ENCODE results near the gene GPR156.
"Not testable (repeated sequence)": the region's sequence is repeated elsewhere in the genome, so short reads cannot be mapped to it uniquely, and the experiment has no call there.

Gene GPR156

DNA sequence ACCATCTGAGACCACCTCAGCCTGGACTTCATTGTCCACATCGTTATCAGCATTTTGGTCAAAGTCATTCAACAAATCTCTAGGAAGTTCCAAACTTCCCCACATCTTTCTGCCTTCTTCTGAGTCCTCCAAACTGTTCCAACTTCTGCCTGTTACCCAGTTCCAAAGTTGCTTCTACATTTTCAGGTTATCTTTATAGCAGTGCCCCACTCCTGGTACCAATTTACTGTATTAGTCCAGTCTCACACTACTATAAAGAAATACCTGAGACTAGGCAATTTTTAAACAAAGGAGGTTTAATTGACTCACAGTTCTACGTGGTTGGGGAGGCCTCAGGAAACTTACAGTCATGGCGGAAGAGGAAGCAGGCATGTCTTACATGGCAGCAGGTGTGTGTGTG lies 129.3 kb downstream of the GPR156 start:
- not testable (repeated sequence) for DNase-seq; H3K36me3 ChIP-seq (ENCODE audit: control insufficient read depth, insufficient read depth, low read length); H3K27ac ChIP-seq (ENCODE audit: insufficient read depth, low read length, poor library complexity, severe bottlenecking); H3K4me1 ChIP-seq (ENCODE audit: control insufficient read depth, insufficient read depth, low read length, poor library complexity, severe bottlenecking); H3K27me3 ChIP-seq (replicated peaks; ENCODE audit: control insufficient read depth, insufficient read depth, low read length, poor library complexity, severe bottlenecking); H3K4me3 ChIP-seq (ENCODE audit: insufficient read depth, low read depth, low read length, poor library complexity, severe bottlenecking); H3K9me3 ChIP-seq (ENCODE audit: control insufficient read depth, low read length)

DNA sequence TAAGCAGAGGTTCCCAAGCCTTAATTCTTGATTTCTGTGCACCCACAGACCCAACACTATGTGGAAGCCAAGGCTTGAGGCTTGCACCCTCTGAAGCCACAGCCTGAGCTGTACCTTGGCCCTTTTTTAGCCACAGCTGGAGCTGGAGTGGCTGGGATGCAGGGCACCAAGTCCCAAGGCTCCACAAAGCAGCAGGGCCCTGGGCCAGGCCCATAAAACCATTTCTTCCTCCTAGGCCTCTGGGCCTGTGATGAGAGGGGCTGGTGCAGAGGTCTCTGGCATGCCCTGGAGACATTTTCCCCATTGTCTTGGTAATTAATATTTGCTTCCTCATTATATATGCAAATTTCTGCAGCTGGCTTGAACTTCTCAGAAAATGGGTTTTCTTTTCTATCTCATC lies 129.9 kb downstream of the GPR156 start:
- H3K27me3 ChIP-seq (replicated peaks; ENCODE audit: control insufficient read depth, insufficient read depth, low read length, poor library complexity, severe bottlenecking), result no peaks in the 10 kb centered on the region
- H3K36me3 ChIP-seq (ENCODE audit: control insufficient read depth, insufficient read depth, low read length), result no peaks in the 10 kb centered on the region
- no peak overlapping the region for H3K4me3 ChIP-seq (ENCODE audit: insufficient read depth, low read depth, low read length, poor library complexity, severe bottlenecking)
- peaks cover 5% of the 10 kb centered on the region for H3K9me3 ChIP-seq (ENCODE audit: control insufficient read depth, low read length)
- no peaks in the 10 kb centered on the region for H3K4me1 ChIP-seq (ENCODE audit: control insufficient read depth, insufficient read depth, low read length, poor library complexity, severe bottlenecking)
- H3K27ac ChIP-seq (ENCODE audit: insufficient read depth, low read length, poor library complexity, severe bottlenecking), result no peak overlapping the region
- DNase-seq, result no peak

DNA sequence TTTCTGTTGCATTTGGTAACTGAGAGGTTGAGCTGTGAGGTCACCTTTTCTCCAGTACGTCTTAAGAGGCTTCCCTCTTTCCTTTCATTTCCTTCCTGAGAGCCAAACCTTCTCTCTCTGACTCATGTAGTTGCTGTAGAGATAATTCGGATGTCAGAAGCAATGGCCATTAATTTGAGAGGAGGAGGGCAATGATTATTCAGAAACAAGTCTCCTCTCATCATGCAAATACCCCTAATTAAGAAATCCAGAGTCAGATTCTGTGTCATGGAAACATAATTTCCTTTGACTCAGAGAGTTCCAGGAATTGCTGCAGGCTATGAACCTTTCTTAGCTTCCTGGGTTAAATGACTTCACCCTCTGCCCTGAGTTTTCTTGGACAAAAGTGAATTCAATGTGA lies 131.7 kb downstream of the GPR156 start:
- H3K36me3 ChIP-seq (ENCODE audit: control insufficient read depth, insufficient read depth, low read length), result no peaks in the 10 kb centered on the region
- no peak for DNase-seq
- H3K4me3 ChIP-seq (ENCODE audit: insufficient read depth, low read depth, low read length, poor library complexity, severe bottlenecking), result no peak overlapping the region
- no peaks in the 10 kb centered on the region for H3K4me1 ChIP-seq (ENCODE audit: control insufficient read depth, insufficient read depth, low read length, poor library complexity, severe bottlenecking)
- H3K27ac ChIP-seq (ENCODE audit: insufficient read depth, low read length, poor library complexity, severe bottlenecking), result no peak overlapping the region
- no peaks in the 10 kb centered on the region for H3K27me3 ChIP-seq (replicated peaks; ENCODE audit: control insufficient read depth, insufficient read depth, low read length, poor library complexity, severe bottlenecking)
- H3K9me3 ChIP-seq (ENCODE audit: control insufficient read depth, low read length), result peaks cover 5% of the 10 kb centered on the region

DNA sequence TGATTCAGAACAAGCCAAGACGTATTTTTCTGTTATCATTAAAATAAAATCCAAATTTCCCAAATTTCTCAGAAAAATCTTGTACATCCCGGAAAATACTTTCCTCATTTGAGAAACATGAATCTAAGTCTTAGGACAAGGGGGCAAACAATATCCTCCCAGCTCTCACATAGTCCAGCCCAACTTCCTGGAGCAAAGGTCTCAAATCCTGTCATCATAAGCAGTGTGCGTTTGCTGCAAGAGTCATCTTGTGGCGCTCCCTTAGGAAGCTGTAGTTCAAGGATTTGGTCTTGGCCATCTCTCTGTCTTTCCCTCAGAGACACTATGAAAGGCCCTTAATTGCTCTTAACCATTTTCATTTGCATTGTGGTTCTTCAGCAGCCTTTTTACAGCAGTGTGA lies 133.2 kb downstream of the GPR156 start:
- H3K27ac ChIP-seq (ENCODE audit: insufficient read depth, low read length, poor library complexity, severe bottlenecking), result no peak overlapping the region
- no peaks in the 10 kb centered on the region for H3K36me3 ChIP-seq (ENCODE audit: control insufficient read depth, insufficient read depth, low read length)
- H3K27me3 ChIP-seq (replicated peaks; ENCODE audit: control insufficient read depth, insufficient read depth, low read length, poor library complexity, severe bottlenecking), result no peaks in the 10 kb centered on the region
- peaks cover 5% of the 10 kb centered on the region for H3K9me3 ChIP-seq (ENCODE audit: control insufficient read depth, low read length)
- H3K4me3 ChIP-seq (ENCODE audit: insufficient read depth, low read depth, low read length, poor library complexity, severe bottlenecking), result no peak overlapping the region
- no peak for DNase-seq
- no peaks in the 10 kb centered on the region for H3K4me1 ChIP-seq (ENCODE audit: control insufficient read depth, insufficient read depth, low read length, poor library complexity, severe bottlenecking)

DNA sequence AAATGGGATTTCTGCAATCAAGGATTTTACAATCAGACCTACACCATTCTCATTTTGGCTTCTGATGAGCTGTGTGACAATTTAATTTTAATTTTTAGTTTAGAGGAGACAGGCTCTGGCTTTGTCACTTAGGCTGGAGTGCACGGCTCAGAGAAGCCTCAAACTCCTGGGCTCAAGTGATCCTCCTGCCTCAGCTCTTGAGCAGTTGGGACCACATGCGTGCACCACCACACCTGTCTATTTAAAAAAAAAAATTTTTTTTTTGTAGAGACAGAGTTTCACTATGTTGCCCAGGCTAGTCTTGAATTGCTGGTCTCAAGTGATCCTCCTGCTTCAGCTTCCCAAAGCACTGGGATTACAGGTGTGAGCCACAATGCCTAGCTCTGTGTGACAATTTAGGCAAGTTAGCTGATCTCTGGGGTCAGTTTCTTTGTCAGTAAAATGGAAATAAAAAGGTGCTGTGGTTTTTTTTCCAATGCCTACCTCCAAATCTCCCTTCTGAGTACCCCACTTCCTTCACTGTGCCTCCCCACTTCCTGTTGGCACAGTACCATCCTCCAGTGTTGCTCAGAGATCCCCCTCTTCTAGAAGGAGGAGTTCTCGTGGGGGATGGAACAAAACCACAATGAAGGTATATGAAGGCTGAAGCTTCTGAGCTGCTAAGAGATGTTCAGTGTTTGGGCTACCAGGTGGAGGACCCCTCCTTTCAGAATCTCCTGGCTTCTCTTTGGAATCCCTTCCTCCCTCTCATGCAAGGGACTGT lies 136.7 kb downstream of the GPR156 start:
- Histone ChIP-seq H3K4me1 (ENCODE audit: control insufficient read depth, insufficient read depth, low read length, poor library complexity, severe bottlenecking) (no peaks in the 10 kb centered on the region), H3K4me3 (ENCODE audit: insufficient read depth, low read depth, low read length, poor library complexity, severe bottlenecking) (no peak overlapping the region), H3K9me3 (ENCODE audit: control insufficient read depth, low read length) (no peaks in the 10 kb centered on the region), H3K27ac (ENCODE audit: insufficient read depth, low read length, poor library complexity, severe bottlenecking) (no peak overlapping the region), H3K36me3 (ENCODE audit: control insufficient read depth, insufficient read depth, low read length) (no peaks in the 10 kb centered on the region), H3K27me3 (replicated peaks; ENCODE audit: control insufficient read depth, insufficient read depth, low read length, poor library complexity, severe bottlenecking) (no peaks in the 10 kb centered on the region)
- no peak for DNase-seq

DNA sequence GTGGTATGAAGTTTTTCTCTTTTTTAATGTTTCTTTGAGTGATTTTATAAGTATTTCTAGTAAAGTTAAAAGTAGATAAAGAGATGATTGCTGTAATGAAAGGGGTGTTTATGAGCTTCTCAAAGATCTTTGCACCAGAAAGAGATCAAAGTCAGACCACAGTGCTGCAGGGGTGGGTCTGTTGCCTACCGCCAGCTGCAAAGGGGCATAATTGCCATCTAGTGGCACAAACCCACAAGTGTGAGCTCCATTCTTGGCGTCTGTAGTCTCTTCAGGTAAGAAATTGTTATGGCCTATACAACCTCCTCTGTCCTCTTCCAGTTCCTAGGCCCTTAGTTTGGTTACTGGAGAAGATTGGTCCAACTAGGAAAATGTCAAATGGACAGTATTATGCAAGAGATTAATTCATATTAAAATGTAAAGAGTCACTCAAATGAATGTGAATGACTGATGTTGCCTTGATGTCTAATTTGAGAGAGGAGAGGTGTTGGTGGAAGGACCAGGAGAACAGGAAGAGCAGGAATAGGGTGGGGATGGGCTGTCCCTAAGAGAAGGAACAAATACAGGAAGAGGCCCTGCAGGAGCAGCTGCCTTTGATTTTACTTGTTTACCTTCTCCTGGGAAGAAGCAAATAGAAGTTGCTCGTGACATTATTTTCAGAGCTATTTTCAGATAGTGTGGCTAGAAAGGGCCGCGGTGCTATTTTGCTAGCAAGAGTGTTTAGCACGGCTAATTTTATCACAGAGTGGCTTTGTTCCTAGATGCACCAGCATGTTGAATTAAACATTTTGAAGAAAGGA lies 137.8 kb downstream of the GPR156 start:
- H3K36me3 ChIP-seq (ENCODE audit: control insufficient read depth, insufficient read depth, low read length), result no peaks in the 10 kb centered on the region

DNA sequence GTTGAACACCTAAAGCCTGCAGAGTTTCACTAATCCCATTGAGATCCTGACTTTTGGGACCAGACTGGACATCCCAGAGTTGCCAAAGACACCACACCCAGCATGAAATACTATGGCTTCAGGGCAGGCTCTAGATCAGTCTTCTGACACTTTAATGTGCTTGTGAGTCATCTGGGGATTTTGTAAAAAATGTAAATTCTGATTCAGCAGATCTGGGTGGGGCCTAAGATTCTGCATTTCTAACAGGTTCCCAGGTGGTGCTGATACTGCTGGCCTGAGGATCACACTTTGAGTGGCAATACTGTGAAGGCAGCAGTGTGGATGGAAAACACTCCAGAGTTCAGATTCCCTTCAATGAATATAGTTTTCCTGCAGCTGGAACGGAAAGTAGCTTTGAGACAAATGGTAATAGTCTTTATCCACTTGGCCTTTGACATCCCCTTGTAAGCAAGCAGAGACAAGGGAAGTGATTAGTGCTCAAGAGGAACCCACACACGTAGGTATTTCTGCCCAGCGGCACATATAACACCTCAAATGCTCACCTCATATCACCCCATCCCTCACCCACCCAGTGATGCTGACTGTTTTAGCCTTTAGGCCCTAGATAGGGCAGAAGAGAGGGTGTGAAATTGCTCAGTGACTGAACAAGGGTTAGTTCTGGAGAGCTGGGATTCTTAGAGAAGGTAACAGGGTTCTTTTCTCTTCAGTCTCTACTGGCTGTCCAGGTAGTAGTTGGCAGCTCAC lies 139.3 kb downstream of the GPR156 start:
- no peak for DNase-seq
- H3K27me3 ChIP-seq (replicated peaks; ENCODE audit: control insufficient read depth, insufficient read depth, low read length, poor library complexity, severe bottlenecking), result no peaks in the 10 kb centered on the region
- H3K4me1 ChIP-seq (ENCODE audit: control insufficient read depth, insufficient read depth, low read length, poor library complexity, severe bottlenecking), result no peaks in the 10 kb centered on the region
- no peaks in the 10 kb centered on the region for H3K36me3 ChIP-seq (ENCODE audit: control insufficient read depth, insufficient read depth, low read length)
- no peak overlapping the region for H3K4me3 ChIP-seq (ENCODE audit: insufficient read depth, low read depth, low read length, poor library complexity, severe bottlenecking)
- H3K27ac ChIP-seq (ENCODE audit: insufficient read depth, low read length, poor library complexity, severe bottlenecking), result no peak overlapping the region
- no peaks in the 10 kb centered on the region for H3K9me3 ChIP-seq (ENCODE audit: control insufficient read depth, low read length)

More for the DNA sequence above, 137.8 kb downstream of the GPR156 start:
- Histone ChIP-seq H3K9me3 (ENCODE audit: control insufficient read depth, low read length) (no peaks in the 10 kb centered on the region), H3K4me3 (ENCODE audit: insufficient read depth, low read depth, low read length, poor library complexity, severe bottlenecking) (no peak overlapping the region), H3K4me1 (ENCODE audit: control insufficient read depth, insufficient read depth, low read length, poor library complexity, severe bottlenecking) (no peaks in the 10 kb centered on the region), H3K27ac (ENCODE audit: insufficient read depth, low read length, poor library complexity, severe bottlenecking) (no peak overlapping the region), H3K27me3 (replicated peaks; ENCODE audit: control insufficient read depth, insufficient read depth, low read length, poor library complexity, severe bottlenecking) (no peaks in the 10 kb centered on the region)
- peak; percentile 15 to 23 (median 17) for DNase-seq

DNA sequence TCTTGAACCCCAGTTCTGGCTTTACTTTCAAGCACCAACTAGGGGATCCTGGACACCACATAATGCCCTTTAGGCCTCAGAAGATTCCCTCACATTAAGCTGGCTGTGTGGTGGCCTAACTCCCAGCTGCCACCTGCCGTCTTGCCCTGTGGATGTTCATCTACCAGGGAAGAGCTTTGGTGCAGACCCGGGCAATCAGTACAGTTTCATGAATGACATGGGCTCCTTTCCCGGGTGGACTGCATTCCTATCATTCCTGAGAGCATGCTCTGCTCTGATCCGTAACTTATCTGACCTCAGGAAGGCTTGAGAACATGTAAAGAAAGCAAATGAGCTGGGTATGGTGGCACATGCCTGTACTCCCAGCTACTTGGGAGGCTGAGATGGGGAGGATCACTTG lies 140.8 kb downstream of the GPR156 start:
- Histone ChIP-seq H3K27ac (ENCODE audit: insufficient read depth, low read length, poor library complexity, severe bottlenecking) (no peak overlapping the region), H3K27me3 (replicated peaks; ENCODE audit: control insufficient read depth, insufficient read depth, low read length, poor library complexity, severe bottlenecking) (no peaks in the 10 kb centered on the region), H3K36me3 (ENCODE audit: control insufficient read depth, insufficient read depth, low read length) (no peaks in the 10 kb centered on the region), H3K4me3 (ENCODE audit: insufficient read depth, low read depth, low read length, poor library complexity, severe bottlenecking) (no peak overlapping the region), H3K9me3 (ENCODE audit: control insufficient read depth, low read length) (no peaks in the 10 kb centered on the region), H3K4me1 (ENCODE audit: control insufficient read depth, insufficient read depth, low read length, poor library complexity, severe bottlenecking) (no peaks in the 10 kb centered on the region)
- no peak for DNase-seq

DNA sequence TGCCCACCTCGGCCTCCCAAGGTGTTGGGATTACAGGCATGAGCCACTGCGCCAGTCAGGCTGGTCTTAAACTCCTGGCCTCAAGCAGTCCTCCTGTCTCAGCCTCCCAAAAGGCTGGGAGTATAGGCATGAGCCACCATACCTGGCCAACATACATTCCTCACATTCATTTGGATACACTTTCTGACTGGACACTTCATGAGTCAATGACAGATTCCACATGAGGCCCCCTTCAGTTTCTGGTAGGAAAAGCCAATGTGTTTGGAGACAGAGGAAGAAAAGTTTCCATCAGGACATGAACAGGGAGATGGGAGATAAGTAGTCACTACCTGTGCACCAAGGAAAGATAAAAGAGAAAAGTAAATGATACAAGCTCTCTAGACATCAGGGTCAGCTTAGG lies 141.3 kb downstream of the GPR156 start:
- H3K9me3 ChIP-seq (ENCODE audit: control insufficient read depth, low read length), result no peaks in the 10 kb centered on the region
- H3K27ac ChIP-seq (ENCODE audit: insufficient read depth, low read length, poor library complexity, severe bottlenecking), result no peak overlapping the region
- no peaks in the 10 kb centered on the region for H3K27me3 ChIP-seq (replicated peaks; ENCODE audit: control insufficient read depth, insufficient read depth, low read length, poor library complexity, severe bottlenecking)
- no peaks in the 10 kb centered on the region for H3K4me1 ChIP-seq (ENCODE audit: control insufficient read depth, insufficient read depth, low read length, poor library complexity, severe bottlenecking)
- no peak for DNase-seq
- no peaks in the 10 kb centered on the region for H3K36me3 ChIP-seq (ENCODE audit: control insufficient read depth, insufficient read depth, low read length)
- H3K4me3 ChIP-seq (ENCODE audit: insufficient read depth, low read depth, low read length, poor library complexity, severe bottlenecking), result no peak overlapping the region

DNA sequence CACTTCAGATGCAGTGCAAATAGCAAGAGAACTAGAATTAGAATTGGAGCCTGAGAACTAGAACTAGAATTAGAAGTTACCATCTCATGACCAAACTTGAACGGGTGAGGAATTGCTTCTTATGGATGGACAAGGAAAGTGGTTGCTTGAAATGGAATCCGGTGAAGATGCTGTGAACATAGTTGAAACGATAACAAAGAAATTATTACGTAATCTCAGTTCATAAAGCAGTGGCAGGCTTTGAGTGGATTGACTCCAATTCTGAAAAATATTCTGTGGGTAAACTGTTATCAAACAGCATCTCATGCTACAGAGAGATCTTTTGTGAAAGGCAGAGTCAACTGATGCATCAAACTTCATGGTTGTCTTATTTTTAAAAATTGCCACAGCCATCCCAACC lies 142.8 kb downstream of the GPR156 start:
- H3K27me3 ChIP-seq (replicated peaks; ENCODE audit: control insufficient read depth, insufficient read depth, low read length, poor library complexity, severe bottlenecking), result no peaks in the 10 kb centered on the region
- H3K27ac ChIP-seq (ENCODE audit: insufficient read depth, low read length, poor library complexity, severe bottlenecking), result no peak overlapping the region
- no peak for DNase-seq
- no peaks in the 10 kb centered on the region for H3K9me3 ChIP-seq (ENCODE audit: control insufficient read depth, low read length)
- H3K36me3 ChIP-seq (ENCODE audit: control insufficient read depth, insufficient read depth, low read length), result no peaks in the 10 kb centered on the region
- H3K4me1 ChIP-seq (ENCODE audit: control insufficient read depth, insufficient read depth, low read length, poor library complexity, severe bottlenecking), result no peaks in the 10 kb centered on the region
- no peak overlapping the region for H3K4me3 ChIP-seq (ENCODE audit: insufficient read depth, low read depth, low read length, poor library complexity, severe bottlenecking)
